ENCODE data around the gene CCR7.

The CCR7 gene

DNA sequence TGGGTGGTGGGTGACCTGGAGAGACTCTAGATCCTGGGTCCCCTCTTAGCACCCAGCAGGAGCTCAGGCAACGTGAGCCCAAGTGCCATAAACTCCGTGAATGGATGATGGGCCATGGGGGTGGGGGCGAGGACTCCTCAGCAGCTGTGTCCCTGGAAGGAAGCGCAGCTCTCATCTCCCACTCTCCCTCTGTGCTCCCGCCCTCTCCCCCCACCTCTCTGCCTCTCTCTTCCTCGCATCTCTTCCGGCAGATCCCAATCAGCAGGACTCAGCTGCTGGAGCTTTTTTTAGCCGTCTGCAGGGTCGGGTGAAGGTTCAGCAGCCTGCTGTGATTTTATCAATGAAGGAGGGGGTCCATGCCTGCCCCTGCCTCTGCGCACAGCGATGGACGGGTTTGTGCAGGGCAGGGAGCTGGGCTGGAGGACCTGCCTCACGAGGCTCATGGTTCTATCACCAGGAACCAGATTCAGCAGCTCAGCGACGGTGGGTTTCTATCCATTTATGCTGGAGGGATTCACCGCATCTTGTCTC, 8.3 kb downstream of the CCR7 start:
- no peaks in the 10 kb centered on the region for H4K20me1 ChIP-seq (ENCODE audit: insufficient read depth)
- no peak overlapping the region for H3K4me2 ChIP-seq
- no peaks in the 10 kb centered on the region for H3K36me3 ChIP-seq (ENCODE audit: insufficient read depth)
- TF ChIP-seq, protein P1, sequence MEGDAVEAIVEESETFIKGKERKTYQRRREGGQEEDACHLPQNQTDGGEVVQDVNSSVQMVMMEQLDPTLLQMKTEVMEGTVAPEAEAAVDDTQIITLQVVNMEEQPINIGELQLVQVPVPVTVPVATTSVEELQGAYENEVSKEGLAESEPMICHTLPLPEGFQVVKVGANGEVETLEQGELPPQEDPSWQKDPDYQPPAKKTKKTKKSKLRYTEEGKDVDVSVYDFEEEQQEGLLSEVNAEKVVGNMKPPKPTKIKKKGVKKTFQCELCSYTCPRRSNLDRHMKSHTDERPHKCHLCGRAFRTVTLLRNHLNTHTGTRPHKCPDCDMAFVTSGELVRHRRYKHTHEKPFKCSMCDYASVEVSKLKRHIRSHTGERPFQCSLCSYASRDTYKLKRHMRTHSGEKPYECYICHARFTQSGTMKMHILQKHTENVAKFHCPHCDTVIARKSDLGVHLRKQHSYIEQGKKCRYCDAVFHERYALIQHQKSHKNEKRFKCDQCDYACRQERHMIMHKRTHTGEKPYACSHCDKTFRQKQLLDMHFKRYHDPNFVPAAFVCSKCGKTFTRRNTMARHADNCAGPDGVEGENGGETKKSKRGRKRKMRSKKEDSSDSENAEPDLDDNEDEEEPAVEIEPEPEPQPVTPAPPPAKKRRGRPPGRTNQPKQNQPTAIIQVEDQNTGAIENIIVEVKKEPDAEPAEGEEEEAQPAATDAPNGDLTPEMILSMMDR (conservative IDR thresholded peaks at IDR 0.05; ENCODE audit: low read depth, low read length): no peak
- no peaks in the 10 kb centered on the region for H3K79me2 ChIP-seq (ENCODE audit: insufficient read depth, low read depth)
- no peak overlapping the region for H3K27ac ChIP-seq
- H3K9ac ChIP-seq: no peak overlapping the region
- peaks cover 33% of the 10 kb centered on the region for H3K4me1 ChIP-seq (ENCODE audit: low read depth, poor library complexity, severe bottlenecking)
- H2AFZ ChIP-seq (ENCODE audit: low read depth): no peak overlapping the region
- peaks cover 50% of the 10 kb centered on the region for H3K27me3 ChIP-seq (ENCODE audit: insufficient read depth, low read depth)
- no peak overlapping the region for H3K4me3 ChIP-seq (IDR thresholded peaks at IDR 0.05; ENCODE audit: insufficient read depth, low read depth, low read length)

DNA sequence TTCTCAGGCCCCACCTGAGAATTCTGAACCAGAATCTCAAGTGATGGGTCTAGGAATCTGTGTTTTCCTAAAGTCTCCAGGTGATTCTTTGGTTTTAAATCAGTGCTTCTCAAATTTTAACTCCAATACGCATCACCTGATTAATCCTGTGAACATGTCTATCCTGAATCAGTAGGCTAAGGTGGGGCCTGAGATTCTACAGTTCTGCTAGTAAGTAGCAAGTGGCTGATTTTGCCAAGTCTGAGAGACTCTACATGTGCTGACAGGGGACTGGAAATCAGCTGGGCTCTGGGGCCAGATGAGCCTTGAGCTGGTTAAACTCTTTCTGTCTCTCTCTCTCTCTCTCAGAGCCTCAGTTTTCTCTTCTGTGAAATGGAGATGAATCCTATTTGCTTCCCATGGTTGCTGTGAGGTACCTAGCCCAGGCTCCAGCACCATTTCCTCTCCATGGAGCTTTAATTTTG, 9.0 kb downstream of the CCR7 start:
- no peak overlapping the region for H3K4me3 ChIP-seq (IDR thresholded peaks at IDR 0.05; ENCODE audit: insufficient read depth, low read depth, low read length)
- no peak overlapping the region for H2AFZ ChIP-seq (ENCODE audit: low read depth)
- H3K4me1 ChIP-seq (ENCODE audit: low read depth, poor library complexity, severe bottlenecking): peaks cover 25% of the 10 kb centered on the region
- H3K27me3 ChIP-seq (ENCODE audit: insufficient read depth, low read depth): peaks cover 47% of the 10 kb centered on the region
- H3K27ac ChIP-seq: no peak overlapping the region
- TF ChIP-seq, protein P1 (conservative IDR thresholded peaks at IDR 0.05; ENCODE audit: low read depth, low read length): no peak
- no peaks in the 10 kb centered on the region for H3K79me2 ChIP-seq (ENCODE audit: insufficient read depth, low read depth)
- H3K36me3 ChIP-seq (ENCODE audit: insufficient read depth): no peaks in the 10 kb centered on the region
- no peaks in the 10 kb centered on the region for H4K20me1 ChIP-seq (ENCODE audit: insufficient read depth)
- no peak overlapping the region for H3K9ac ChIP-seq
- no peak overlapping the region for H3K4me2 ChIP-seq

DNA sequence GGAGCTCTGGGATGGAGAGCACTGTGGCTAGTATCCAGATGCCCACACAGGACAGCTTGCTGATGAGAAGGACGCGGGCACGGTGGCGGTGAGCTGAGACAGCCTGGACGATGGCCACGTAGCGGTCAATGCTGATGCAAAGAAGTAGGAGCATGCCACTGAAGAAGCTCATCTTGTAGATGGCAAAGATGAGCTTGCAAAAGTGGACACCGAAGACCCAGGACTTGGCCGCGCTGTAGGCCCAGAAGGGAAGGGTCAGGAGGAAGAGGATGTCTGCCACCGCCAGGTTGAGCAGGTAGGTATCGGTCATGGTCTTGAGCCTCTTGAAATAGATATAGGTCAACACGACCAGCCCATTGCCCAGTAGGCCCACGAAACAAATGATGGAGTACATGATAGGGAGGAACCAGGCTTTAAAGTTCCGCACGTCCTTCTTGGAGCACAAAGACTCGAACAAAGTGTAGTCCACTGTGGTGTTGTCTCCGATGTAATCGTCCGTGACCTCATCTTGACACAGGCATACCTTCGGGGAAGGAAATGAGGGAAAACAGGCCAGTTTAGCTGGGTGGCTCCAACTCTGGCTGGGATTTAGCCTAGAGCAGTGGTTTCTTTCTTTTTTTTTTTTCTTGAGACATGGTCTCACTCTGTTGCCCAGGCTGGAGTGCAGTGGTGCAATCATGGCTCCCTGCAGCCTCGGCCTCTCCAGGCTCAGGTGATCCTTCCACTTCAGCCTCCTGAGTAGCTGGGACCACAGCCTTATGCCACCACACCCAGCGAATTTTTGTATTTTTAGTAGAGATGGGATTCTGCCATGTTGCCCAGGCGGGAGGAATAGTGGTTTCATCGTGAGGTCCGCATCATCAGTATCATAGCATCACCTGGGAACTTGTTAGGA, 9.7 kb downstream of the CCR7 start:
- no peak overlapping the region for H2AFZ ChIP-seq (ENCODE audit: low read depth)
- H3K4me2 ChIP-seq: no peak overlapping the region
- H3K9ac ChIP-seq: no peak overlapping the region
- no peaks in the 10 kb centered on the region for H3K79me2 ChIP-seq (ENCODE audit: insufficient read depth, low read depth)
- no peak overlapping the region for H3K4me3 ChIP-seq (IDR thresholded peaks at IDR 0.05; ENCODE audit: insufficient read depth, low read depth, low read length)
- TF ChIP-seq, protein P1 (conservative IDR thresholded peaks at IDR 0.05; ENCODE audit: low read depth, low read length): no peak
- no peaks in the 10 kb centered on the region for H3K36me3 ChIP-seq (ENCODE audit: insufficient read depth)
- no peak overlapping the region for H3K27ac ChIP-seq
- peaks cover 19% of the 10 kb centered on the region for H3K4me1 ChIP-seq (ENCODE audit: low read depth, poor library complexity, severe bottlenecking)
- no peaks in the 10 kb centered on the region for H4K20me1 ChIP-seq (ENCODE audit: insufficient read depth)
- H3K27me3 ChIP-seq (ENCODE audit: insufficient read depth, low read depth): peaks cover 47% of the 10 kb centered on the region

DNA sequence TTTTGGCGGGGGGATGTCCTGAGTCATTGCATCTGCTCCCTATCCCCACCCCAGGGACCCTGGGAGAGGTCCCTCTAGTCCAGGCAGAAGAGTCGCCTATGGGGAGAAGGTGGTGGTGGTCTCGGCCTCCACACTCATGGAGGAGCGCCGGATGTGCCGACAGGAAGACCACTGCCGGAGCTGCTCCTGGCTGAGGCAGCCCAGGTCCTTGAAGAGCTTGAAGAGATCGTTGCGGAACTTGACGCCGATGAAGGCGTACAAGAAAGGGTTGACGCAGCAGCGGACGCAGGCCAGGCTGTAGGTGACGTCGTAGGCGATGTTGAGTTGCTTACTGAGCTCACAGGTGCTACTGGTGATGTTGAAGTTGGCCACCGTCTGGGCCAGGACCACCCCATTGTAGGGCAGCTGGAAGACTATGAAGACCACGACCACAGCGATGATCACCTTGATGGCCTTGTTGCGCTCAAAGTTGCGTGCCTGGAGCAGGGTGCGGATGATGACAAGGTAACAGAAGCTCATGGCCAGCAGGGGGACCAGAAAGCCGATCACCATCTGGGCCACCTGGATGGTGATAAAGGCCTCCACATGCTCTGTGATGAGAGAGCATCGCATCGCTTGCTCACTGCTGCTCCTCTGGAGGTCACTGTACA, 10.5 kb downstream of the CCR7 start:
- Histone ChIP-seq H3K79me2 (ENCODE audit: insufficient read depth, low read depth) (no peaks in the 10 kb centered on the region), H3K4me3 (IDR thresholded peaks at IDR 0.05; ENCODE audit: insufficient read depth, low read depth, low read length) (no peak overlapping the region), H4K20me1 (ENCODE audit: insufficient read depth) (no peaks in the 10 kb centered on the region), H3K27ac (no peak overlapping the region), H3K36me3 (ENCODE audit: insufficient read depth) (no peaks in the 10 kb centered on the region), H3K9ac (no peak overlapping the region), H3K27me3 (ENCODE audit: insufficient read depth, low read depth) (peaks cover 45% of the 10 kb centered on the region), H2AFZ (ENCODE audit: low read depth) (no peak overlapping the region), H3K4me2 (no peak overlapping the region), H3K4me1 (ENCODE audit: low read depth, poor library complexity, severe bottlenecking) (peaks cover 11% of the 10 kb centered on the region)
- TF ChIP-seq, protein P1 (conservative IDR thresholded peaks at IDR 0.05; ENCODE audit: low read depth, low read length): no peak

All from KMS-11 (cell line).